Lower leg skin (tissue), 3 donors: ENCODE data around the gene ETAA1.

ENCODE experiments used
- POLR2A ChIP-seq, 2 donors: fragments of 450-650 bp; IDR thresholded peaks; one replicate each; pipeline ENCODE4 v1.6.1; 2016 to 2017; ENCODE audit warnings: antibody characterized with exemption in 2 of 2, mild to moderate bottlenecking in 1 of 2, moderate library complexity in 1 of 2
- TF ChIP-seq, protein P1 (sequence below), 3 donors: fragments of 450-650 bp; IDR thresholded peaks; one replicate each; pipeline ENCODE4 v1.5.1; 2016; ENCODE audit warnings: antibody characterized with exemption in 3 of 3, mild to moderate bottlenecking in 3 of 3, moderate library complexity in 2 of 3

DNA sequence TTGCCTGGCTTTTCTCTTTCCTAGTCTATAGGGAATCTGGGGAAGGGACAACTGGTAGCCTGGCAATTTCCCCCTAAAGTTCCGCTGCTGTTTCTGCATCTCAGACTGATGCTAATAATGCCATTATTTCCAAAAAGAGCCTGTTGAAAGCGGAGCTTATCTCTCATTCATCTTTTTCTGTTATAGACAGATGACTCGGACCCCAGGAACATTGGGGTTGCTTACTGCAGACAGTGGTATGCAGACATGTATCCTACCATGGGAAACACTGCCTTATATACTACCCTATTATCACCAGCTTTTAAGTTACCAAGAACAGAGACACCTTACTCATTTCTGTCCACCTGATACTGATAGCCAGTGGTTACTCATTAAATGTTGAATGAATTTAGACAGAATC lies 15.3 kb downstream of the ETAA1 start:
- TF ChIP-seq, protein P1, sequence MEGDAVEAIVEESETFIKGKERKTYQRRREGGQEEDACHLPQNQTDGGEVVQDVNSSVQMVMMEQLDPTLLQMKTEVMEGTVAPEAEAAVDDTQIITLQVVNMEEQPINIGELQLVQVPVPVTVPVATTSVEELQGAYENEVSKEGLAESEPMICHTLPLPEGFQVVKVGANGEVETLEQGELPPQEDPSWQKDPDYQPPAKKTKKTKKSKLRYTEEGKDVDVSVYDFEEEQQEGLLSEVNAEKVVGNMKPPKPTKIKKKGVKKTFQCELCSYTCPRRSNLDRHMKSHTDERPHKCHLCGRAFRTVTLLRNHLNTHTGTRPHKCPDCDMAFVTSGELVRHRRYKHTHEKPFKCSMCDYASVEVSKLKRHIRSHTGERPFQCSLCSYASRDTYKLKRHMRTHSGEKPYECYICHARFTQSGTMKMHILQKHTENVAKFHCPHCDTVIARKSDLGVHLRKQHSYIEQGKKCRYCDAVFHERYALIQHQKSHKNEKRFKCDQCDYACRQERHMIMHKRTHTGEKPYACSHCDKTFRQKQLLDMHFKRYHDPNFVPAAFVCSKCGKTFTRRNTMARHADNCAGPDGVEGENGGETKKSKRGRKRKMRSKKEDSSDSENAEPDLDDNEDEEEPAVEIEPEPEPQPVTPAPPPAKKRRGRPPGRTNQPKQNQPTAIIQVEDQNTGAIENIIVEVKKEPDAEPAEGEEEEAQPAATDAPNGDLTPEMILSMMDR (IDR thresholded peaks at IDR 0.05) = no peak
- no peak for TF ChIP-seq POLR2A (IDR thresholded peaks at IDR 0.05)
